SKM-1 (cell line): Measurements from ENCODE around the gene SHISA8.
A peak's percentile ranks its signal among the peaks of the same experiment; 100 is the strongest.

Source experiments
- DNase-seq: peaks from one replicate; lab custom pipeline; 2025; ENCODE audit not compliant: unreplicated experiment; lab: John Stamatoyannopoulos, UW

SHISA8 gene

GRCh38 chr22:41862530-41863266 is 52.2 kb downstream of the SHISA8 start:
- no peak for DNase-seq

GRCh38 chr22:41862160-41862529 is 52.7 kb downstream of the SHISA8 start:
- DNase-seq: peak; percentile 37
